ENCODE results near the gene RGS6. TPM values are rescaled to one million over a fixed set of nuclear protein-coding genes. Genes with fewer than 3 reads are reported as not detected.

Gene RGS6
- total and polyA plus RNA-seq, 2 of the 4 experiments (the other 2 are of a cell fraction) = not detected

- CTCF ChIA-PET = interaction anchor here (1.0 kb wide), 1 partner anchor 24 kb away, joined by 3 read pairs; no protein-coding TSS in a partner anchor
- Histone ChIP-seq H3K4me2 (ENCODE audit: low read depth, low read length) (no peak overlapping the region), H3K56ac (ENCODE audit: extremely low read depth, insufficient read depth, low read length) (no peak overlapping the region), H3K14ac (replicated peaks; ENCODE audit: low read depth, low read length) (no peak overlapping the region), H3K4ac (ENCODE audit: low read depth, low read length) (no peak overlapping the region), H4K5ac (ENCODE audit: low read depth, low read length) (no peak overlapping the region), H3K23ac (ENCODE audit: low read depth, low read length) (no peak overlapping the region), H3K18ac (ENCODE audit: low read depth, low read length) (no peak overlapping the region), H4K91ac (ENCODE audit: insufficient read depth, low read depth, low read length) (no peak overlapping the region), H3K9ac (ENCODE audit: low read depth, low read length) (no peak overlapping the region), H3K36me3 (ENCODE audit: control insufficient read depth, insufficient read depth, low read length) (no peaks in the 10 kb centered on the region), H2BK20ac (ENCODE audit: low read depth, low read length) (no peak overlapping the region), H3K9me3 (ENCODE audit: control insufficient read depth, insufficient read depth, low read length) (no peaks in the 10 kb centered on the region), H2BK120ac (ENCODE audit: low read depth, low read length) (no peak overlapping the region), H2AK5ac (ENCODE audit: low read depth, low read length) (no peak overlapping the region), H4K8ac (ENCODE audit: low read depth in 2 of 2, low read length in 2 of 2) (no peak overlapping the region), H2AK9ac (replicated peaks; ENCODE audit: low read depth, low read length, poor library complexity) (no peak overlapping the region), H3K79me1 (ENCODE audit: low read depth in 1 of 2, low read length in 2 of 2) (no peaks in the 10 kb centered on the region), H3K4me1 (ENCODE audit: control insufficient read depth, insufficient read depth, low read length) (no peaks in the 10 kb centered on the region), H3K9me1 (ENCODE audit: insufficient read depth, low read length) (no peaks in the 10 kb centered on the region), H4K20me1 (ENCODE audit: insufficient read depth, low read length) (no peaks in the 10 kb centered on the region), H3K4me3 (ENCODE audit: insufficient read depth, low read depth, low read length) (no peak overlapping the region), H2BK15ac (ENCODE audit: low read depth, low read length) (no peak overlapping the region), H3K27ac (ENCODE audit: insufficient read depth, low read length) (no peak overlapping the region), H3K27me3 (ENCODE audit: control insufficient read depth, insufficient read depth, low read length) (no peaks in the 10 kb centered on the region), H2AFZ (replicated peaks; ENCODE audit: low read length, poor library complexity) (no peak overlapping the region), H2BK5ac (ENCODE audit: low read depth, low read length, poor library complexity, severe bottlenecking) (no peak overlapping the region)
- dilution Hi-C loops (cut with HindIII; ENCODE audit: low sequenced_read_pairs, unreplicated experiment) (no loop called here), intact Hi-C loops (cut with micrococcal nuclease) (no loop called here), in situ Hi-C loops (cut with MboI; ENCODE audit: low sequenced_read_pairs) (no loop called here)
- POLR2A ChIA-PET (ENCODE audit: unreplicated experiment) = no interaction called here
- no TSS peak for BruUV-seq (replicated peaks)
- ATAC-seq (ENCODE audit: low read depth) (no peak), DNase-seq (no peak)
- WGBS, 2 experiments (ENCODE audit: extremely low coverage in 2 of 2, insufficient read length in 1 of 2) = no CpG with 5 or more reads among the region's 3 CpGs
- no peak for TF ChIP-seq SMC3 (IDR thresholded peaks at IDR 0.05; ENCODE audit: low read depth, low read length)
Measured at GRCh38 chr14:72347118-72347517, 414.9 kb downstream of the RGS6 start.
